Mesothelial cell of epicardium (in vitro differentiated cells): ENCODE measurements around the gene KRT84. TPM values are rescaled to one million over a fixed set of nuclear protein-coding genes. Genes with fewer than 3 reads are reported as not detected.

Source experiments
- DNase-seq, 2 experiments: peaks; one replicate each; pipeline ENCODE4 v3.0.0; 2021; ENCODE audit warnings: low spot score in 2 of 2; ENCODE audit not compliant: unreplicated experiment in 2 of 2
- H3K27ac Mint-ChIP-seq: 2 replicates; pipeline ENCODE4 v1.8.0; 2021; ENCODE audit warnings: mixed read lengths
- H3K27me3 Mint-ChIP-seq: 2 replicates; pipeline ENCODE4 v1.8.0; 2021; ENCODE audit warnings: low read depth, mixed read lengths
- H3K36me3 Mint-ChIP-seq: 2 replicates; pipeline ENCODE4 v1.8.0; 2021; ENCODE audit warnings: mixed read lengths
- H3K4me1 Mint-ChIP-seq: 2 replicates; pipeline ENCODE4 v1.8.0; 2021; ENCODE audit warnings: mixed read lengths
- H3K4me3 Mint-ChIP-seq: 2 replicates; pipeline ENCODE4 v1.8.0; 2021; ENCODE audit warnings: mild to moderate bottlenecking, moderate library complexity, mixed read lengths
- H3K9me3 Mint-ChIP-seq: 2 replicates; pipeline ENCODE4 v1.8.0; 2021; ENCODE audit warnings: mixed read lengths
- CTCF ChIP-seq: fragments of 200-600 bp; sonication (generic); IDR thresholded peaks from one replicate; pipeline ENCODE4 v1.5.0; 2021; ENCODE audit warnings: antibody characterized with exemption; ENCODE audit not compliant: unreplicated experiment
- total RNA-seq: library from RNA; stranded (reverse); gene quantifications from 3 replicates; pipeline ENCODE4 v1.2.1, GENCODE V29; 2021

Gene KRT84
- total RNA-seq, 1 donor from 2014 or later: not detected

GRCh38 chr12:52399756-52400155, 14.3 kb upstream of the KRT84 start:
- H3K9me3 Mint-ChIP-seq: no peaks in the 10 kb centered on the region
- no peaks in the 10 kb centered on the region for H3K4me1 Mint-ChIP-seq
- H3K4me3 Mint-ChIP-seq: no peak overlapping the region
- H3K36me3 Mint-ChIP-seq: no peaks in the 10 kb centered on the region
- peaks cover 18% of the 10 kb centered on the region for H3K27me3 Mint-ChIP-seq
- TF ChIP-seq CTCF: no peak
- no peak for DNase-seq
- H3K27ac Mint-ChIP-seq: no peak overlapping the region

GRCh38 chr12:52398176-52398575, 12.7 kb upstream of the KRT84 start:
- no peak for TF ChIP-seq CTCF
- Mint-ChIP-seq H3K27ac (no peak overlapping the region), H3K27me3 (peaks cover 18% of the 10 kb centered on the region), H3K36me3 (no peaks in the 10 kb centered on the region), H3K4me3 (no peak overlapping the region), H3K9me3 (no peaks in the 10 kb centered on the region), H3K4me1 (no peaks in the 10 kb centered on the region)
- no peak for DNase-seq

DNA sequence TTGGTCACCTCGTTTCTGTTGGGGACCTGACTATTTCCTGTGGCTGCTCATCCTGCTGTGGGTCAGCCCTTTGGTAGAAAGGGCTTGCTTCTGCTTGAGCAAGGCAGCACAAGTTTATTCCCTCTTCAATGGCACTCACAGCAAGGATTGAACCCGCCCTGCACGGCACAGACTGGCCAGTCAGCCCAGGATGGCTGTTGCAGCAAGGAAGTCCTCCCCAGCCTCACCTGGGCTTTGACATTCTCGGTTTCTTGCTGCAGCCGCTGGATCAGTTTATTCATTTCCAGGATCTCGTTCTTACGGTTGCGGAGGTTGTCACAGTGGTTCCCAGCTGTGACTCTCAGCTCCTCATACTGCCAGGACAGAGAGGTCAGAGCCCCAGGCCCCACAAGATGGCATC, 11.2 kb upstream of the KRT84 start:
- Mint-ChIP-seq H3K36me3 (no peaks in the 10 kb centered on the region), H3K9me3 (no peaks in the 10 kb centered on the region), H3K4me1 (peaks cover 4% of the 10 kb centered on the region), H3K27me3 (peaks cover 18% of the 10 kb centered on the region), H3K4me3 (no peak overlapping the region), H3K27ac (no peak overlapping the region)
- TF ChIP-seq CTCF: no peak
- DNase-seq: no peak

DNA sequence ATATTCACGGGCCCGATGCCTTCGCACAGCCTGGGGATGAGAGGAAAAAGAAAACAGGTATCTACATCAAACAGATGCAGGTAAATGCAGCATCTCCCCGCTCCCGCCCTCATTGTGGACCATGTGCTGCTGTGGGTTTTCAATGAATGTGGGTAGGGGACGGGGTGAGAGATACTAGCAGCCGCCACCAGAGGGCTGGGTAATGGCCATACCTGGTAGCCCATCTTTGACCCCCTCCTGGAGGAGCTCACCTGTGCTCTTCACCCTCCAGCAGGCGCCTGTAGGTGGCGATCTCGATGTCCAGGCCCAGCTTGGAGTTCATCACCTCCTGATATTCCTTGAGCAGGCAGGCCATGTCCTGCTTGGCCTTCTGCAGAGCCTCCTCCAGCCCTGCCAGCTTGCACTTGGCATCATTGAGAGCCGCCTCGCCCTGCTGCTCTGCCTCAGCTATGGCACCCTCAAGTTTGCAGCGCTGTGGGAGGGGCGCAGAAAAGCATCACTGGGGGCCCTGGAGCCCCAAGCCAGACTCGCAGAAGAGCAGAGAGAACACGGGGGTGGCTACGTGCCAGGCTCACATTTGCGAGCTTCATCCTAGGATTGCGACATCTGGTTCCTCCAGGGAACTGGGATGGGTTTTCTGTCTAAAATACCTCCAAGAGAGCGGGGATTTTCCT, 10.4 kb upstream of the KRT84 start:
- no peaks in the 10 kb centered on the region for H3K36me3 Mint-ChIP-seq
- peaks cover 5% of the 10 kb centered on the region for H3K4me1 Mint-ChIP-seq
- H3K27ac Mint-ChIP-seq: no peak overlapping the region
- H3K9me3 Mint-ChIP-seq: no peaks in the 10 kb centered on the region
- peak; percentile 54 for TF ChIP-seq CTCF
- DNase-seq: no peak
- H3K4me3 Mint-ChIP-seq: no peak overlapping the region
- H3K27me3 Mint-ChIP-seq: peaks cover 18% of the 10 kb centered on the region

GRCh38 chr12:52394836-52395405, 9.5 kb upstream of the KRT84 start:
- no peak for DNase-seq
- Mint-ChIP-seq H3K27me3 (peaks cover 18% of the 10 kb centered on the region), H3K4me3 (no peak overlapping the region), H3K4me1 (peaks cover 7% of the 10 kb centered on the region), H3K36me3 (no peaks in the 10 kb centered on the region), H3K27ac (no peak overlapping the region), H3K9me3 (no peaks in the 10 kb centered on the region)
- no peak for TF ChIP-seq CTCF
